Measurements from ENCODE around the gene DAB2IP.

- TF ChIP-seq BHLHE40 (IDR thresholded peaks at IDR 0.05; ENCODE audit: borderline replicate concordance) (no peak), CTBP1 (IDR thresholded peaks at IDR 0.05; ENCODE audit: borderline replicate concordance) (no peak), TARDBP (IDR thresholded peaks at IDR 0.05) (no peak), PKNOX1 (IDR thresholded peaks at IDR 0.05) (no peak), SUZ12 (IDR thresholded peaks at IDR 0.05) (no peak), SP1 (IDR thresholded peaks at IDR 0.05) (no peak), FOXM1 (IDR thresholded peaks at IDR 0.05; ENCODE audit: borderline replicate concordance) (no peak), ZNF384 (IDR thresholded peaks at IDR 0.05) (no peak), ELF4 (IDR thresholded peaks at IDR 0.05) (no peak), NFRKB (IDR thresholded peaks at IDR 0.05) (no peak)
These were observed 166.7 kb downstream of the DAB2IP start for GRCh38 chr9:121818016-121818661.
